BLaER1 treated with 17β-estradiol and CSF1 and Interleukin-3, amounts not matched to agents 10 nM and 100 nM (cell line): ENCODE data around the gene LRRC32.

Experiments
- H3K27ac ChIP-seq, 11 experiments: shearing (Covaris generic); formaldehyde crosslinking; 2 replicates each; pipeline ENCODE4 v1.8.1; 2022
- H3K27me3 ChIP-seq, 11 experiments: shearing (Covaris generic); formaldehyde crosslinking; 2 replicates each; pipeline ENCODE4 v1.8.1; 2022
- H3K36me3 ChIP-seq, 11 experiments: shearing (Covaris generic); formaldehyde crosslinking; 2 replicates each; pipeline ENCODE4 v1.8.1; 2022
- H3K4me1 ChIP-seq, 10 experiments: shearing (Covaris generic); formaldehyde crosslinking; 2 replicates each; pipeline ENCODE4 v1.8.1; 2022
- H3K4me2 ChIP-seq, 11 experiments: shearing (Covaris generic); formaldehyde crosslinking; 2 replicates each; pipeline ENCODE4 v1.8.1; 2022
- H3K4me3 ChIP-seq, 10 experiments: shearing (Covaris generic); formaldehyde crosslinking; 2 replicates each; pipeline ENCODE4 v1.8.1; 2022
- H3K9ac ChIP-seq, 11 experiments: shearing (Covaris generic); formaldehyde crosslinking; 2 replicates each; pipeline ENCODE4 v1.8.1; 2022
- H3K9me3 ChIP-seq, 11 experiments: shearing (Covaris generic); formaldehyde crosslinking; replicated peaks in 1 of 11; 2 replicates each; pipeline ENCODE4 v1.8.1; 2022
- H4K20me1 ChIP-seq, 11 experiments: shearing (Covaris generic); formaldehyde crosslinking; 2 replicates each; pipeline ENCODE4 v1.8.1; 2022
- Cebpa-rat ChIP-seq, 11 experiments: shearing (Covaris generic); IDR thresholded peaks; 2 replicates each; pipeline ENCODE4 v1.8.1; 2022

LRRC32 gene

GRCh38 chr11:76669901-76670484 is 554 bp downstream of the LRRC32 start:
- H3K9me3 ChIP-seq: no peaks in the 10 kb centered on the region
- H3K36me3 ChIP-seq: no peaks in the 10 kb centered on the region
- no peak for TF ChIP-seq Cebpa-rat (IDR thresholded peaks at IDR 0.05)
- peak overlapping the region in 9 of 11 experiments; percentile 11 to 61 (median 50); a peak in 10 of 22 replicates for H3K27ac ChIP-seq
- peak overlapping the region; percentile 90 to 100 (median 98) for H3K4me2 ChIP-seq
- H3K9ac ChIP-seq: peak overlapping the region in 10 of 11 experiments; percentile 38 to 74 (median 62); a peak in 18 of 22 replicates
- H3K4me1 ChIP-seq: peaks cover 71 to 100% (median 100%) of the 10 kb centered on the region in 10 experiments
- peaks cover 0 to 57% (median 39%) of the 10 kb centered on the region in 11 experiments; a peak in 17 of 22 replicates for H4K20me1 ChIP-seq
- peak overlapping the region; percentile 48 to 70 (median 58) for H3K4me3 ChIP-seq
- H3K27me3 ChIP-seq: peaks cover 26 to 74% (median 38%) of the 10 kb centered on the region in 11 experiments

GRCh38 chr11:76668362-76669155 is 2.0 kb downstream of the LRRC32 start:
- no peak overlapping the region for H3K4me3 ChIP-seq
- peak overlapping the region in 9 of 11 experiments; percentile 96 to 100 (median 99); a peak in 16 of 22 replicates for H3K4me2 ChIP-seq
- TF ChIP-seq Cebpa-rat (IDR thresholded peaks at IDR 0.05): no peak
- peaks cover 26 to 61% (median 37%) of the 10 kb centered on the region in 11 experiments for H3K27me3 ChIP-seq
- H3K9me3 ChIP-seq: no peaks in the 10 kb centered on the region
- H4K20me1 ChIP-seq: peaks cover 0 to 43% (median 25%) of the 10 kb centered on the region in 11 experiments; a peak in 17 of 22 replicates
- H3K4me1 ChIP-seq: peaks cover 71 to 100% (median 100%) of the 10 kb centered on the region in 10 experiments
- H3K36me3 ChIP-seq: no peaks in the 10 kb centered on the region
- H3K27ac ChIP-seq: no peak overlapping the region
- H3K9ac ChIP-seq: no peak overlapping the region

- H3K27me3 ChIP-seq: peaks cover 26 to 56% (median 37%) of the 10 kb centered on the region in 11 experiments
- peaks cover 0 to 36% (median 18%) of the 10 kb centered on the region in 11 experiments; a peak in 17 of 22 replicates for H4K20me1 ChIP-seq
- peak overlapping the region in 8 of 11 experiments; percentile 82 to 99 (median 98); a peak in 15 of 22 replicates for H3K4me2 ChIP-seq
- H3K36me3 ChIP-seq: no peaks in the 10 kb centered on the region
- no peak for TF ChIP-seq Cebpa-rat (IDR thresholded peaks at IDR 0.05)
- peaks cover 67 to 100% (median 100%) of the 10 kb centered on the region in 10 experiments for H3K4me1 ChIP-seq
- 0 out of 22 replicates have a peak overlapping the region, but pooled peaks of 1 of the 11 experiments have one; percentile 6 for H3K9ac ChIP-seq
- no peak overlapping the region for H3K4me3 ChIP-seq
- H3K27ac ChIP-seq: no peak overlapping the region
- no peaks in the 10 kb centered on the region for H3K9me3 ChIP-seq
These were observed 2.7 kb downstream of the LRRC32 start for GRCh38 chr11:76667856-76668255.

- no peaks in the 10 kb centered on the region for H3K9me3 ChIP-seq
- H3K4me2 ChIP-seq: peak overlapping the region in 9 of 11 experiments; percentile 81 to 99 (median 98); a peak in 16 of 22 replicates
- H4K20me1 ChIP-seq: peaks cover 0 to 31% (median 13%) of the 10 kb centered on the region in 11 experiments; a peak in 17 of 22 replicates
- TF ChIP-seq Cebpa-rat (IDR thresholded peaks at IDR 0.05): no peak
- no peak overlapping the region for H3K4me3 ChIP-seq
- H3K27ac ChIP-seq: no peak overlapping the region
- peaks cover 26 to 51% (median 37%) of the 10 kb centered on the region in 11 experiments for H3K27me3 ChIP-seq
- H3K4me1 ChIP-seq: peaks cover 62 to 100% (median 97%) of the 10 kb centered on the region in 10 experiments
- H3K36me3 ChIP-seq: no peaks in the 10 kb centered on the region
- H3K9ac ChIP-seq: peak overlapping the region in 2 of 11 experiments; percentile 6 to 52; a peak in 1 of 22 replicates
These were observed 3.2 kb downstream of the LRRC32 start for GRCh38 chr11:76667271-76667818.

- no peak for TF ChIP-seq Cebpa-rat (IDR thresholded peaks at IDR 0.05)
- H3K27me3 ChIP-seq: peaks cover 26 to 46% (median 37%) of the 10 kb centered on the region in 11 experiments
- H4K20me1 ChIP-seq: peaks cover 0 to 25% (median 8%) of the 10 kb centered on the region in 11 experiments; a peak in 16 of 22 replicates
- H3K4me1 ChIP-seq: peaks cover 57 to 100% (median 97%) of the 10 kb centered on the region in 10 experiments
- H3K4me2 ChIP-seq: peak overlapping the region; percentile 62 to 99 (median 96)
- H3K27ac ChIP-seq: peak overlapping the region in 7 of 11 experiments; percentile 37 to 76 (median 64); a peak in 8 of 22 replicates
- no peak overlapping the region for H3K4me3 ChIP-seq
- peak overlapping the region in 9 of 11 experiments; percentile 6 to 64 (median 51); a peak in 13 of 22 replicates for H3K9ac ChIP-seq
- no peaks in the 10 kb centered on the region for H3K36me3 ChIP-seq
- H3K9me3 ChIP-seq: no peaks in the 10 kb centered on the region
These were observed 3.7 kb downstream of the LRRC32 start for GRCh38 chr11:76666830-76667229.

- Histone ChIP-seq H3K27me3 (peaks cover 26 to 42% (median 37%) of the 10 kb centered on the region in 11 experiments), H3K36me3 (no peaks in the 10 kb centered on the region), H3K27ac (peak overlapping the region in 9 of 11 experiments; percentile 37 to 79 (median 64); a peak in 17 of 22 replicates), H3K4me2 (peak overlapping the region; percentile 62 to 99 (median 96)), H3K9me3 (no peaks in the 10 kb centered on the region), H4K20me1 (peaks cover 0 to 21% (median 4%) of the 10 kb centered on the region in 11 experiments; a peak in 10 of 22 replicates), H3K4me1 (peaks cover 52 to 99% (median 94%) of the 10 kb centered on the region in 10 experiments), H3K4me3 (no peak overlapping the region), H3K9ac (peak overlapping the region in 9 of 11 experiments; percentile 6 to 64 (median 51); a peak in 16 of 22 replicates)
- no peak for TF ChIP-seq Cebpa-rat (IDR thresholded peaks at IDR 0.05)
These were observed 4.1 kb downstream of the LRRC32 start for GRCh38 chr11:76666408-76666807.

- Histone ChIP-seq H3K36me3 (no peaks in the 10 kb centered on the region), H3K27ac (peak overlapping the region in 9 of 11 experiments; percentile 37 to 79 (median 64); a peak in 18 of 22 replicates), H3K4me2 (peak overlapping the region; percentile 62 to 99 (median 96)), H3K9ac (peak overlapping the region in 9 of 11 experiments; percentile 6 to 64 (median 51); a peak in 16 of 22 replicates), H3K27me3 (peaks cover 26 to 38% (median 35%) of the 10 kb centered on the region in 11 experiments), H3K4me1 (peaks cover 48 to 97% (median 89%) of the 10 kb centered on the region in 10 experiments), H3K9me3 (no peaks in the 10 kb centered on the region), H3K4me3 (no peak overlapping the region), H4K20me1 (peaks cover 0 to 17% (median 0%) of the 10 kb centered on the region in 11 experiments; a peak in 7 of 22 replicates)
- TF ChIP-seq Cebpa-rat (IDR thresholded peaks at IDR 0.05): no peak
These were observed 4.6 kb downstream of the LRRC32 start for GRCh38 chr11:76665921-76666351.

- peaks cover 0 to 11% (median 0%) of the 10 kb centered on the region in 11 experiments; a peak in 5 of 22 replicates for H4K20me1 ChIP-seq
- H3K9me3 ChIP-seq: no peaks in the 10 kb centered on the region
- peak overlapping the region; percentile 6 to 64 (median 43); a peak in 14 of 22 replicates for H3K9ac ChIP-seq
- H3K4me1 ChIP-seq: peaks cover 44 to 97% (median 86%) of the 10 kb centered on the region in 10 experiments
- no peaks in the 10 kb centered on the region for H3K36me3 ChIP-seq
- no peak overlapping the region for H3K4me3 ChIP-seq
- H3K27me3 ChIP-seq: peaks cover 23 to 35% (median 32%) of the 10 kb centered on the region in 11 experiments
- H3K4me2 ChIP-seq: peak overlapping the region; percentile 62 to 99 (median 96)
- TF ChIP-seq Cebpa-rat (IDR thresholded peaks at IDR 0.05): no peak
- peak overlapping the region in 9 of 11 experiments; percentile 43 to 79 (median 64); a peak in 19 of 22 replicates for H3K27ac ChIP-seq
These were observed 5.4 kb downstream of the LRRC32 start for GRCh38 chr11:76665172-76665571.
